Smooth muscle cell (in vitro differentiated cells): Measurements from ENCODE around the gene SVBP. TPM values are rescaled to one million over a fixed set of nuclear protein-coding genes. Genes with fewer than 3 reads are reported as not detected.

Experiments
- DNase-seq: peaks from one replicate; lab custom pipeline; 2025; ENCODE audit not compliant: unreplicated experiment; lab: John Stamatoyannopoulos, UW
- H2AFZ ChIP-seq: fragments of 200-600 bp; sonication (generic); 2 replicates; pipeline ENCODE4 v1.6.0; 2016; ENCODE audit warnings: antibody characterized with exemption, low read depth, mild to moderate bottlenecking
- H3F3A ChIP-seq: fragments of 200-600 bp; sonication (generic); 2 replicates; pipeline ENCODE4 v1.6.0; 2017; ENCODE audit warnings: antibody characterized with exemption, low read depth
- H3K27ac ChIP-seq: fragments of 200-600 bp; sonication (generic); 2 replicates; pipeline ENCODE4 v1.5.1; 2016; ENCODE audit warnings: low read depth, mild to moderate bottlenecking
- H3K27me3 ChIP-seq: fragments of 200-600 bp; sonication (generic); 2 replicates; pipeline ENCODE4 v1.6.1; 2016; ENCODE audit warnings: low read depth, mild to moderate bottlenecking
- H3K36me3 ChIP-seq: fragments of 200-600 bp; sonication (generic); 2 replicates; pipeline ENCODE4 v1.5.1; 2016; ENCODE audit warnings: low read depth
- H3K4me1 ChIP-seq: fragments of 200-600 bp; sonication (generic); 2 replicates; pipeline ENCODE4 v1.5.1; 2016; ENCODE audit warnings: low read depth
- H3K4me2 ChIP-seq: fragments of 200-600 bp; sonication (generic); 2 replicates; pipeline ENCODE4 v1.6.0; 2016; ENCODE audit warnings: mild to moderate bottlenecking
- H3K4me3 ChIP-seq: fragments of 200-600 bp; sonication (generic); 2 replicates; pipeline ENCODE4 v1.5.1; 2016; ENCODE audit warnings: mild to moderate bottlenecking
- H3K79me2 ChIP-seq: fragments of 200-600 bp; sonication (generic); 2 replicates; pipeline ENCODE4 v1.6.0; 2016; ENCODE audit warnings: low read depth, mild to moderate bottlenecking
- H3K9ac ChIP-seq: fragments of 200-600 bp; sonication (generic); 2 replicates; pipeline ENCODE4 v1.6.0; 2016; ENCODE audit warnings: low read depth
- H3K9me3 ChIP-seq: fragments of 200-600 bp; sonication (generic); replicated peaks from 2 replicates; pipeline ENCODE4 v1.5.1; 2016; ENCODE audit warnings: low read depth
- H4K20me1 ChIP-seq: fragments of 200-600 bp; sonication (generic); 2 replicates; pipeline ENCODE4 v1.6.0; 2016; ENCODE audit warnings: low read depth
- CTCF ChIP-seq: fragments of 200-600 bp; sonication (generic); IDR thresholded peaks from 2 replicates; pipeline ENCODE4 v1.5.1; 2017; ENCODE audit warnings: borderline replicate concordance, mild to moderate bottlenecking, antibody characterized with exemption; ENCODE audit not compliant: insufficient read depth, poor library complexity, severe bottlenecking
- WGBS: methylation state at CpG from one replicate; pipeline ENCODE4 v1.1.7; 2016; ENCODE audit warnings: low lambda C conversion rate; 5-methylcytosine and 5-hydroxymethylcytosine counted together
- polyA plus RNA-seq: library from polyadenylated mRNA; unstranded; fragments of >200 nt; fragmentation: Nextera tagmentation; extraction: Ambion mirVana; gene quantifications from 2 replicates; pipeline ENCODE4 v1.2.1, GENCODE V29; 2016
- total RNA-seq: library from RNA; depleted of rRNA; stranded (reverse); fragments of >200 nt; gene quantifications from 2 replicates; pipeline ENCODE4 v1.2.3, GENCODE V29; 2014

SVBP gene
- total and polyA plus RNA-seq, 2 experiments from 2014 or later: 31.5 to 32.5 TPM

GRCh38 chr1:42846257-42847110, 29.3 kb upstream of the SVBP start, which contains the start of gene ZNF691:
Gene ZNF691 (plus strand): TSS chr1:42846613. CDS start chr1:42849659, 3,046 bp downstream.
- H4K20me1 ChIP-seq: no peaks in the 10 kb centered on the region
- no peak within 1 kb of the TSS for H3K27ac ChIP-seq
- peaks cover 14% of the 10 kb centered on the region for H3K79me2 ChIP-seq
- peaks cover 19% of the 10 kb centered on the region for H3K36me3 ChIP-seq
- H3K27me3 ChIP-seq: no peaks in the 10 kb centered on the region
- WGBS: under 1% methylated on average over 48 of the region's 50 CpGs
- H3K9ac ChIP-seq: peak within 1 kb of the TSS; percentile 60
- peak within 1 kb of the TSS; percentile 92 for H2AFZ ChIP-seq
- DNase-seq: peak; percentile 57
- peaks cover 14% of the 10 kb centered on the region for H3K4me1 ChIP-seq
- peak; percentile 9 for TF ChIP-seq CTCF
- H3K9me3 ChIP-seq: no peaks in the 10 kb centered on the region
- H3K4me2 ChIP-seq: peak within 1 kb of the TSS; percentile 97
- H3K4me3 ChIP-seq: peak within 1 kb of the TSS; percentile 81
- no peaks in the 10 kb centered on the region for H3F3A ChIP-seq

GRCh38 chr1:42845866-42846256, 28.7 kb upstream of the SVBP start:
- Histone ChIP-seq H2AFZ (peak overlapping the region; percentile 92), H3F3A (no peaks in the 10 kb centered on the region), H3K9ac (no peak overlapping the region), H3K9me3 (no peaks in the 10 kb centered on the region), H3K4me3 (peak overlapping the region; percentile 81), H4K20me1 (no peaks in the 10 kb centered on the region), H3K79me2 (peaks cover 14% of the 10 kb centered on the region), H3K4me2 (peak overlapping the region; percentile 96), H3K27ac (no peak overlapping the region), H3K27me3 (no peaks in the 10 kb centered on the region), H3K36me3 (peaks cover 16% of the 10 kb centered on the region), H3K4me1 (peaks cover 14% of the 10 kb centered on the region)
- no peak for TF ChIP-seq CTCF
- WGBS: 9% methylated on average over 10 of the region's 10 CpGs
- no peak for DNase-seq

- Histone ChIP-seq H3K4me2 (peak overlapping the region; percentile 96), H3K4me3 (peak overlapping the region; percentile 81), H3K27ac (no peak overlapping the region), H2AFZ (no peak overlapping the region), H3K79me2 (peaks cover 14% of the 10 kb centered on the region), H3K36me3 (peaks cover 10% of the 10 kb centered on the region), H3F3A (no peaks in the 10 kb centered on the region), H3K4me1 (peaks cover 14% of the 10 kb centered on the region), H3K27me3 (no peaks in the 10 kb centered on the region), H3K9me3 (no peaks in the 10 kb centered on the region), H4K20me1 (no peaks in the 10 kb centered on the region), H3K9ac (no peak overlapping the region)
- no peak for TF ChIP-seq CTCF
- DNase-seq: no peak
- 87% methylated on average over 1 of the region's 1 CpG for WGBS
Observed at GRCh38 chr1:42845193-42845592, 28.0 kb upstream of the SVBP start.
